Gastroesophageal sphincter (tissue), 3 donors: Measurements from ENCODE around the gene LSMEM2.

Experiments
- POLR2A ChIP-seq, 2 donors: fragments of 450-650 bp; IDR thresholded peaks; one replicate each; pipeline ENCODE4 v1.6.1; 2017; ENCODE audit warnings: antibody characterized with exemption in 2 of 2, mild to moderate bottlenecking in 2 of 2, moderate library complexity in 1 of 2
- TF ChIP-seq, protein P1 (sequence below), 4 experiments: fragments of 200-600 bp in 2 of 4; fragments of 450-650 bp in 2 of 4; sonication (generic) in 1 of 4; IDR thresholded peaks; one replicate each; pipeline ENCODE4 v1.5.1; 2017 to 2019; ENCODE audit warnings: antibody characterized with exemption in 4 of 4, mild to moderate bottlenecking in 2 of 4, moderate library complexity in 2 of 4

DNA sequence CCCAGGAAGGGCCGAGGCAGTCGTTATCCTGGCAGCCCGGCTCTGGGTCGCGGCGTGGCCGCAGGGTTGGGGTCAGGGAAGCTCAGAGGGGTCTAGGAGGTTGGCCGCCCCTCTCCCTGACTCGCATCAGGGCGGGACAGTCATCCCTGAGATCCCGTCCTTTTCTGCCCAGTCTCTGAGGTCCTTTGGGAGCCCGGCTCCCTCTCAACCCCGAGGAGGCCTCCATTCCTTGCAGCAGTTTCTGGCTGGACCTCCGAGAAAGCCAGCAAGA lies 43.2 kb downstream of the LSMEM2 start:
- TF ChIP-seq, protein P1, sequence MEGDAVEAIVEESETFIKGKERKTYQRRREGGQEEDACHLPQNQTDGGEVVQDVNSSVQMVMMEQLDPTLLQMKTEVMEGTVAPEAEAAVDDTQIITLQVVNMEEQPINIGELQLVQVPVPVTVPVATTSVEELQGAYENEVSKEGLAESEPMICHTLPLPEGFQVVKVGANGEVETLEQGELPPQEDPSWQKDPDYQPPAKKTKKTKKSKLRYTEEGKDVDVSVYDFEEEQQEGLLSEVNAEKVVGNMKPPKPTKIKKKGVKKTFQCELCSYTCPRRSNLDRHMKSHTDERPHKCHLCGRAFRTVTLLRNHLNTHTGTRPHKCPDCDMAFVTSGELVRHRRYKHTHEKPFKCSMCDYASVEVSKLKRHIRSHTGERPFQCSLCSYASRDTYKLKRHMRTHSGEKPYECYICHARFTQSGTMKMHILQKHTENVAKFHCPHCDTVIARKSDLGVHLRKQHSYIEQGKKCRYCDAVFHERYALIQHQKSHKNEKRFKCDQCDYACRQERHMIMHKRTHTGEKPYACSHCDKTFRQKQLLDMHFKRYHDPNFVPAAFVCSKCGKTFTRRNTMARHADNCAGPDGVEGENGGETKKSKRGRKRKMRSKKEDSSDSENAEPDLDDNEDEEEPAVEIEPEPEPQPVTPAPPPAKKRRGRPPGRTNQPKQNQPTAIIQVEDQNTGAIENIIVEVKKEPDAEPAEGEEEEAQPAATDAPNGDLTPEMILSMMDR (IDR thresholded peaks at IDR 0.05), result no peak
- peak in 1 of 2 donors; percentile 24 for TF ChIP-seq POLR2A (IDR thresholded peaks at IDR 0.05)
